Activated CD4-positive, CD25-positive, alpha-beta regulatory T cell treated with anti-CD3 and anti-CD28 coated beads, Interleukin-2, amount 50 U/mL, for 72 hours (primary cell): Measurements from ENCODE around the gene FAH.

ENCODE experiments used
- DNase-seq: peaks from one replicate; pipeline ENCODE4 v3.0.0; 2021

FAH gene

GRCh38 chr15:80174017-80174746, 21.4 kb downstream of the FAH start:
- DNase-seq: no peak

GRCh38 chr15:80175436-80175835, 22.6 kb downstream of the FAH start:
- no peak for DNase-seq

DNA sequence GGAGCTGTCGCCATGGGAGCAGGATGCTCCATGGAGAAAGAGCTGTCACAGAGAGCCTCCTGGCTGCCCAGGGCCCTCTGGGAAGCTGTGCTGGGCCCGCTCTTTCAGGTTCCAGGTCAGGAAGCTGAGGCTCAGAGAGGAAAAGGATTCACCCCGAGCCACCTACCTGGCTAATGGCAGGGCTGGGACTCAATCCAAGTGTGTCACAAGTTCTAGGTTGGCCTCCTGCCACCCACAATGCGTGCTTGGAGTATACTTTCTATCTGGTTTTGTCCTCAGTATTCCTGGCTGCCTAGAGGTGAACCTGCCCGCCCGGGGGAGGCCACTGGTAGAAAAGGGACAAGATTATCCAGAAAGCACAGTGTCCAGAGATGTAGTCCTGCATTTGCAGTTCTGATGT, 23.6 kb downstream of the FAH start:
- DNase-seq: no peak

DNA sequence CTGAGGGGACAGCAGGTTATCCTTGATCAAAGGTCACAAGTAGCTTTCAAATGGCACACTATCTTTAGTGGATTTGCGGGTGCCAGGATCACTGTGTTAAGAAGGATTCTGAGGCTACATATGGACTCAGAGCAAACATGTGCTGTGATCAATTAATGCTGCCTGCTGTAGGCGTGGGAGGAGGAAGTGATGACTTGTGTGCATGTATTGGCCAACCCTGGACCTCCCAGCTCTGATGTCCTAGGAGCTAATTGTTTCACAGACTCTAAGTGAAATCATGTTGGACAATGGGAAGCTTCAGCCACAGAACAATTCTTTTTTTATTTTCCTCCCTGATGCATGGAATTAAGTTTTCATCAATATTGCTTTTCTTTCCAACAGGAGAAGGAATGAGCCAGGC, 24.4 kb downstream of the FAH start:
- no peak for DNase-seq

DNA sequence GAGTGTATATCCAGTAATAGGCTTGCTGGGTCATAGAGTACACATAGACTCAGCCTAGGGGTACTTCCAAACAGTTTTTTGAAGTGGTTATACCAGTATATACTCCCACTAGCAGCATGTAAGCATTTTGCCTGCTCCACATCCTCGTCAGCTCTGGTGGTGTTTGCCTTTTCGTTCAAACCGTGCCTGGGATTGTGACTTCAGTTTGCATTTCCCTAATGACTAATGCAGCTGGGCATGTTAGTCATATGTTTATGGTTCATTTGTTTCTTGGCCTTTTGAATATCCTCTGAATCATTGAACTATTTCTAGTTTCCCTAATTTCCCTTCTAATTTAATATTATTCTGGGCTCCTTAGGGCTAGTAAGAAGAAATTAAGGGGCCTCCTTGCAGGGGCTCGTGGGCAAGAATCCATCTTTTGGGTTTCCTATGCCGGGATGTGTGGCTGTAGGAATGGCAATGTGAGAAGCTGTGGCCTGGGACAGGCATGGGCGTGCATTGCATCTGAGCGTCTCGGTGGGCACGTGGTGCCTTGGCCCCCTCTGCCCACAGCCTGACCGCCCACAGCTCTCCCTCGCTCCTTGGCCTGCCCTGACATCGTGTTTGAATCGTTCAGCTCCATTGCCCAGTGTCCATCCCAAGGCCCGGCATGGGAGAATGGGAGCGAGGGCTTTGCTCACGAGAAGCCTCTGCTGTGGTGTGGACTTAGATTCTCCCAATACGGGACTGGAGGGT, 26.4 kb downstream of the FAH start:
- no peak for DNase-seq

DNA sequence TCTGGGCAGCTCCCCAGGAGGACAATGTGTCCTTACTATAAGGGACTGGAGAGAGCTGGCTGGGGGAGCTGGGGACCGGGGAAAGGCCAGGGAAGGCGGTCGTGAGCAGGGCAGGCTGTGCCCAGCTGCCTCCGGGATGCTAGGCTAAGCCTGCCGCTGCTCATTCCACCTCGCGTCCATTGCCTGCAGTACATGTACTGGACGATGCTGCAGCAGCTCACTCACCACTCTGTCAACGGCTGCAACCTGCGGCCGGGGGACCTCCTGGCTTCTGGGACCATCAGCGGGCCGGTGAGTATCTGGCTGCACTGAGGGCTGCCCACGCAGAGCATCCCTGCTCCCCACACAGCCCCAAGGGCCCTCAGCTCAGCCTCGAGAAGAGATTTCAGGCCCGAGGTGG, 27.1 kb downstream of the FAH start:
- no peak for DNase-seq

- no peak for DNase-seq
These were observed 27.7 kb downstream of the FAH start for GRCh38 chr15:80180468-80180867.

- no peak for DNase-seq
These were observed 28.2 kb downstream of the FAH start for GRCh38 chr15:80180986-80181385.

DNA sequence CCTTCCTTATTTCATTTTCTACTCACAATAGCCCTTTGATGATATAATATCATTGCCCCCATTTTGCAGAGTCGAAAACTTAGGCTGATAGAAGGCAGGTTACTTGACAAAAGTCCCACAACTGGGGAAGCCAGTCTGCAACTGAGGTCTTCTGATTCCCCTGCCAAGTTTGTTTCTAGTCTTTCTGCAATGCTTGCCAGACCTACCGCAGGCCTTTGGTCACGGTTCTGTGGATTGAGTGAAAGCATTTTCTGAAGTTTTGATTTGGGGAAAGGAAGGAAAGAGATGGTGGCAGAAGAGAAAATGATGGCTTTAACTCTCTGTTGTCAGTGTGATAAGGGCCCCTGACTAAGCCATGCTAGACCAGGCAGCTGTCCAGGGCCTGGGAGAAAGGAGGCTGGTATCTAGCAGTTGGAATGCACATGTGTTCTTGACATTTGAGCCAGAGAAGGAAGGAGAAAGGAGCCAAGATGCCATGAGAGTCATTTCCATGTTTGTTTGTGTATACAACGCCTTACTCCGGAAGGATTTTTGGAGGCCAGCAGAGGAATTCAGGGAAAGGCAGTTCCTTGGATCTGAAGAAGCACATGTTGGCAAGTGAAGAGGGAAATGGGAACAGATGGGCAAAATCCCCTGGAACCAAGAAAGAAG, 29.9 kb downstream of the FAH start:
- DNase-seq: no peak

- no peak for DNase-seq
These were observed 30.5 kb downstream of the FAH start for GRCh38 chr15:80183306-80183705.

- DNase-seq: no peak
These were observed 31.1 kb downstream of the FAH start for GRCh38 chr15:80183886-80184285.

DNA sequence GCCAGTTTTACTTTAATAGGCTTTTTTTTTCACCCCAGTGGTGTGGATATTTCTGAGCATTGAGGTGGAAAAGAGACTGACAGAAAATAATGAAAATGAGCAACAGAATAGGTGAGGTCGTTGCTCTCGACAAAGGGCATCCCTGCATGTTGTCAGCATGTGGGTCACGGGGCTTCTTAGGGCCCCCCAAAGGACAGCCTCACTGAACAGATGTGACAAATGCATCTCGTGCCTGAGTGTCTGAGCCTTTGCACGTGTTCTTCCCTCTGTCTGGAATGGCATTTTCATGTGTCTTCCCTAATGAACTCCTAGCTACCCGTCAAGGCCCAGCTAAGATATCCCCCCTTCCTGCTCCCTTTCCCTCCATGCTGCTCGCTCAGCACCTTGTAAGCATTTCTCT, 31.8 kb downstream of the FAH start:
- DNase-seq: no peak

GRCh38 chr15:80185152-80185551, 32.4 kb downstream of the FAH start:
- no peak for DNase-seq

GRCh38 chr15:80186066-80186465, 33.3 kb downstream of the FAH start:
- no peak for DNase-seq

DNA sequence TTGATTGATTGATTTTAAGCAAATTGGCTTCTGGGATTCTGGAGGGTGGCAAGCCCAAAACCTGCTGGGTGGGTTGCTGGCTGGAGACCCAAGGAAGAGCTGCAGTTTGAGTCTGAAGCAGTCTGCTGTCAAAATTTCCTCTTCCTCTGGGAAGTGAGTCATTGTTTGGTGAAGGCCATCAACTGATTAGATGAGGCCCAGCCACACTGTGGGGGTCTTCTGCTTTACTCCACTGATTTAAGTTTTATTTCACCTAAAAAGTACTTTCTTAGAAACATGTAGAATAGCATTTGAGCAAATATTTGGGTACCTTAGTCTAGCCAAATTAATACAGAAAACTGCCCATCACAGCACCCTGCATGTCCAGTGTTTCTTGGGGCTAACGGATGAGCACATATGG, 33.8 kb downstream of the FAH start:
- DNase-seq: no peak

DNA sequence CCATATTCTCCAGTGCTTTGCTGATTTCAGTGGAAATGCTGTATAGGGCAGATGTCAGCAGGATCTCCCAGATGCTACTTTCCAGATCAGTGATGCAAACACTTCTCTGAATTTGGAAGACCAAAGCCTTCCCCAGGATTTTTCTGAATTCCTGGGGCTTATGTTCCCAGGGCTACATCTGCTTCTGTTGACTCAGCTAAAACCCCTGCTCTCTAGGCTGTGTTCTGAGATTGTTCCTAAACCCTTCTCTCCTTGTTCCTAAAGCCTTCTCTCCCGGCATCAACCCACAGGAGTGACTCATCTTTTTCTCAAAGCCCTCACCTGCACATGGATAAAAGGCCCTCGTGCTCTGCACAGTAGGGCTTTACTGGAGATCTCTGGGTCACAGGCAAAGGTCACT, 35.5 kb downstream of the FAH start:
- DNase-seq: no peak

DNA sequence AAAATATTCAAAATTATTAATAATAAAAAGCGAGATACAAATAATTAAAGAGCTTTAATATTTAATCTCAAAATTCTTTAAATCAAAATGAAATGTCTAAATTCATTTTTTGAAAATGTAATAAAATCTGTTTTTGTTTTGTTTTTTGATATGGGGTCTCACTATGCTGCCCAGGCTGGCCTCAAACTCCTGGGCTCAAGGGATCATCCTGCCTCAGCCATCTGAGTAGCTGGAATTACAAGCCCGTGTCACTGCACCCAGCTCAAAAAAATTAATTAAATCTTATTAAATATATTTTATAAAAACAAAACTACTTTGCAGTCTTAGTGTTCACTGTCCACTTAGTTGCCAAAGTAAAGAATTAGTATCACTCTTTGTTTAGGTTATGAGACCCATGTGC, 38.4 kb downstream of the FAH start:
- no peak for DNase-seq

GRCh38 chr15:80191897-80192595, 39.2 kb downstream of the FAH start:
- no peak for DNase-seq

GRCh38 chr15:80194186-80194585, 41.4 kb downstream of the FAH start:
- DNase-seq: no peak

- DNase-seq: no peak
These were observed 42.1 kb downstream of the FAH start for GRCh38 chr15:80194914-80195313.

DNA sequence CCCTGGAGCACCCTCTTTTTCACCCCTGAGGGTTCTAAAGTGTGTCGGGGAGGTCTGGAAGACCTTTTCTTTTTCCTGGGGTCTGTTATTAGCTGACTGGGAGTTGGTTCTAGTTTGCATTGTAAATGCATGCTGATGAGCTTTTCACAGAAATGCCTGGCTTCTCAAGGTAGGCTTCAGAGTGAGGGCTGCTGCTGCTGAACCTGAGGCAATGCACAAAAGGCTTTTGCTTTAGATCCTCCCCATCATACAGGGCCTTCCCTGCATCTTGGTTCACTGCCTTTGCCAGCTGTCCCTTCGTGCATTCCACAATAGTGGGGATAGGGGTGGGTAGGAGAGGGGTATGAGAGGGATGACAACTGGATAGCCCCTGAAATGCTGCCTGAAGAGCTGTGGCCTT, 46.6 kb downstream of the FAH start:
- DNase-seq: no peak

DNA sequence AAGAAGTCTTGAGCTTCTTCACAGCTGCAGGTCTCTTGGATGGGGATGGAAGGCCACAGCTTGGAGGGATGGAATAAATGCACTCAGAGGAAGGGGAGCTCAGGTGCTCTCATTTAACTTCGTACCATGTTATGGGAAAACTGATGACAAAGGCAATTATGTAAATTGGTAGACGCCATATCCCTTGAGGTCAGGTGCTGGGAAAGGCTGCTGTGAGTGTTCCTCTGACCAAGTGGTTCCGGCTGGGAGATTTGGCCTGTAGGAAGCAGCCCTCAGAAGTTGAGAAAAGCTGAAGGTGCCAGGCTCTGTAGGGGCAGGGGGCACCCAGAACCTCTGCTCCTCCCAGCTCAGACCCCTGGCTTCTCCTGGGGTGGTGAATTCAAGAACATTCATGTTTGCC, 47.1 kb downstream of the FAH start:
- DNase-seq: no peak

DNA sequence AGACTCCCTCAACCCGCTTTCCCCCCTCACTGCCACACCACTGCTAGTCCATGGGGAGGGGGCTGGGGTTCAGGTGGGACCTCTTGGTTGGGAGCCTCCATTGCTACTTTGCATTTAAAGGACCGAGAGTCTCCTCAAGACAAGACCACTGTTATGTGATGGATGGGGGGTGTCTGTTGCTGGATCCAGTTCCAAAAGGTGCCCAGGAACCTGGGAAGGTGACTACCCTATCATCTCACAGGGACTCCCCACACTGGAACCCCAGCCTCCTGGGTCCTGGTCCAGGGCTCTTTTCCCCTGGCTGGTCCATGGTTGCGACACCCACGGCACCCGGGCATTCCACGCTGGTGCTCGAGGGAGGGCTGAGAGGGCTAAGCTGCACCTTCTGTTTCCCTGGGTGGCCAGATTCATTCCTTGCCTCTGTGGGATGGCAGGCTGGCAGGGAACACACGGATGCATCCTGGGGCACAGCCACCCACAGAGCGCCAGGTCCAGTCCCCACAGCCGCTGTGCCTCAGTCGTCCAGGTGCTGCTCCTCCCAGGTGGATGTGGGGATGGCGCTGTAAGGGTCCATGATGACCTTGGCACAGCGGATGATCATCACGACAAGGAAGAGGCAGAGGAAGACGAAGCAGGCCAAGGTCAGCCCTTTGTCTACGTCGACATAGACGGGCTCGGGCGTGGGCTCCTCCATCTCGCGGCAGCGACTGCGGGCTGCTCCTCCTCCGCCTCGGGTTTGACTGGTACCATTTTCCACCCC, 48.6 kb downstream of the FAH start:
- DNase-seq: no peak
